H1 (cell line): Measurements from ENCODE around the gene CYP26C1. TPM values are rescaled to one million over a fixed set of nuclear protein-coding genes. Genes with fewer than 3 reads are reported as not detected.

Source experiments
- CTCF ChIA-PET: fragments of 300-600 bp; sonication (Branson Sonifier 250); formaldehyde crosslinking; loops from one replicate; lab custom pipeline; 2021; ENCODE audit not compliant: partially characterized antibody; lab: Charles Lee
- POLR2A ChIA-PET: fragments of 300-600 bp; sonication (Branson Sonifier 250); formaldehyde crosslinking; loops from one replicate; lab custom pipeline; 2021; ENCODE audit warnings: inconsistent platforms; ENCODE audit not compliant: partially characterized antibody; lab: Charles Lee
- DNase-seq, 2 experiments: peaks; one replicate each; pipeline versions ENCODE4 v3.0.0 to v3.0.0-alpha.2; 2010 to 2022; ENCODE audit warnings: low spot score in 2 of 2, low read depth in 1 of 2, mixed read lengths in 1 of 2
- FAIRE-seq: peaks from 2 replicates; lab custom pipeline; 2011; peaks lifted over from hg19 to GRCh38; lab: Jason Lieb, UNC
- H2AFZ ChIP-seq: 2 replicates; pipeline ENCODE4 v1.8.1; 2012; ENCODE audit warnings: low read length, inconsistent platforms
- H2AK5ac ChIP-seq: 2 replicates; pipeline ENCODE4 v1.6.1; 2013; ENCODE audit warnings: low read depth, low read length
- H2BK120ac ChIP-seq: replicated peaks from 2 replicates; pipeline ENCODE3; 2013; ENCODE audit warnings: low read depth, low read length, inconsistent platforms
- H2BK12ac ChIP-seq: 2 replicates; pipeline ENCODE4 v1.6.1; 2013; ENCODE audit warnings: low read depth, low read length
- H2BK15ac ChIP-seq: 2 replicates; pipeline ENCODE4 v1.6.1; 2013; ENCODE audit warnings: low read length
- H2BK20ac ChIP-seq: 2 replicates; pipeline ENCODE4 v1.6.1; 2013; ENCODE audit warnings: low read length
- H2BK5ac ChIP-seq: 2 replicates; pipeline ENCODE4 v1.6.1; 2013; ENCODE audit warnings: low read depth, low read length
- H3K14ac ChIP-seq: 2 replicates; pipeline ENCODE4 v1.6.1; 2013; ENCODE audit warnings: inconsistent platforms; ENCODE audit not compliant: insufficient read length
- H3K18ac ChIP-seq: 2 replicates; pipeline ENCODE4 v1.6.1; 2013; ENCODE audit warnings: low read length; ENCODE audit errors: extremely low read depth
- H3K23ac ChIP-seq: 2 replicates; pipeline ENCODE4 v1.6.1; 2013; ENCODE audit warnings: inconsistent platforms; ENCODE audit not compliant: insufficient read length
- H3K23me2 ChIP-seq: 2 replicates; pipeline ENCODE4 v1.6.1; 2013; ENCODE audit warnings: low read depth, low read length
- H3K27ac ChIP-seq: 2 replicates; pipeline ENCODE4 v1.6.1; 2011; ENCODE audit warnings: low read depth, low read length, inconsistent platforms
- H3K27me3 ChIP-seq, 4 experiments: replicated peaks in 1 of 4; 1 replicate in 1 of 4; 2 replicates in 3 of 4; pipeline versions ENCODE4 v1.6.1 to v1.8.1; 2011 to 2013; ENCODE audit warnings: low read length in 3 of 4, mild to moderate bottlenecking in 3 of 4, inconsistent platforms in 2 of 4, mixed read lengths in 2 of 4, moderate library complexity in 1 of 4; ENCODE audit not compliant: control insufficient read depth in 3 of 4, insufficient read depth in 3 of 4; ENCODE audit errors: extremely low read depth in 1 of 4
- H3K36me3 ChIP-seq, 4 experiments: 2 replicates each; pipeline versions ENCODE4 v1.6.1 to v1.8.1; 2011 to 2013; ENCODE audit warnings: mild to moderate bottlenecking in 4 of 4, low read length in 3 of 4, moderate library complexity in 2 of 4, control low read depth in 1 of 4, inconsistent platforms in 1 of 4; ENCODE audit not compliant: insufficient read depth in 4 of 4, control insufficient read depth in 2 of 4
- H3K4ac ChIP-seq: replicated peaks from 2 replicates; pipeline ENCODE3; 2013; ENCODE audit warnings: low read length, low read depth, mixed read lengths, inconsistent platforms; ENCODE audit not compliant: insufficient read length
- H3K4me1 ChIP-seq, 4 experiments: replicated peaks in 1 of 4; 1 replicate in 1 of 4; 2 replicates in 3 of 4; pipeline versions ENCODE4 v1.6.1 to v1.8.1; 2011 to 2013; ENCODE audit warnings: low read length in 3 of 4, inconsistent platforms in 2 of 4, mixed read lengths in 1 of 4; ENCODE audit not compliant: insufficient read depth in 4 of 4, control insufficient read depth in 3 of 4
- H3K4me2 ChIP-seq, 2 experiments: 2 replicates each; pipeline versions ENCODE4 v1.6.1 to v1.8.1; 2011 to 2013; ENCODE audit warnings: low read depth in 2 of 2, low read length in 2 of 2, control low read depth in 1 of 2, inconsistent platforms in 1 of 2, mild to moderate bottlenecking in 1 of 2; ENCODE audit not compliant: insufficient read depth in 1 of 2
- H3K4me3 ChIP-seq, 4 experiments: fragments of 200-600, 300-600 bp in 1 of 4; sonication (generic), shearing (Covaris generic), sonication (Bioruptor Twin) in 1 of 4; 2 replicates each; pipeline versions ENCODE4 v1.5.1 to v1.8.1; 2011 to 2016; ENCODE audit warnings: low read length in 4 of 4, low read depth in 3 of 4, control low read depth in 2 of 4, inconsistent platforms in 2 of 4, mild to moderate bottlenecking in 2 of 4, mixed read lengths in 1 of 4, moderate library complexity in 1 of 4; ENCODE audit not compliant: insufficient read depth in 2 of 4; ENCODE audit errors: extremely low read depth in 1 of 4
- H3K56ac ChIP-seq: replicated peaks from 2 replicates; pipeline ENCODE3; 2013; ENCODE audit warnings: low read depth, mild to moderate bottlenecking, mixed read lengths, low read length, inconsistent platforms; ENCODE audit not compliant: insufficient read length
- H3K79me1 ChIP-seq: 2 replicates; pipeline ENCODE4 v1.6.1; 2013; ENCODE audit warnings: low read depth, low read length, control low read depth
- H3K79me2 ChIP-seq, 2 experiments: 2 replicates each; pipeline versions ENCODE4 v1.6.1 to v1.8.1; 2012 to 2013; ENCODE audit warnings: low read length in 2 of 2, mild to moderate bottlenecking in 2 of 2, inconsistent platforms in 1 of 2; ENCODE audit not compliant: insufficient read depth in 2 of 2, control insufficient read depth in 1 of 2
- H3K9ac ChIP-seq, 4 experiments: replicated peaks in 1 of 4; 1 replicate in 1 of 4; 2 replicates in 3 of 4; pipeline versions ENCODE4 v1.6.1 to v1.8.1; 2011 to 2013; ENCODE audit warnings: low read depth in 3 of 4, low read length in 3 of 4, control low read depth in 2 of 4, mild to moderate bottlenecking in 2 of 4, moderate library complexity in 2 of 4, inconsistent platforms in 1 of 4; ENCODE audit errors: extremely low read depth in 1 of 4
- H3K9me3 ChIP-seq, 2 experiments: 2 replicates each; pipeline versions ENCODE4 v1.6.1 to v1.8.1; 2012 to 2013; ENCODE audit warnings: mild to moderate bottlenecking in 2 of 2, moderate library complexity in 2 of 2, control low read depth in 1 of 2, inconsistent platforms in 1 of 2, low read depth in 1 of 2, low read length in 1 of 2, mixed read lengths in 1 of 2; ENCODE audit not compliant: insufficient read depth in 2 of 2
- H4K20me1 ChIP-seq, 2 experiments: replicated peaks in 1 of 2; 2 replicates each; pipeline versions ENCODE3 to v1.8.1; 2011 to 2013; ENCODE audit warnings: inconsistent platforms in 2 of 2, low read length in 2 of 2, mild to moderate bottlenecking in 1 of 2; ENCODE audit not compliant: insufficient read depth in 2 of 2, control insufficient read depth in 1 of 2
- H4K5ac ChIP-seq: 2 replicates; pipeline ENCODE4 v1.6.1; 2013; ENCODE audit warnings: low read length, low read depth, mixed read lengths, inconsistent platforms; ENCODE audit not compliant: insufficient read length
- H4K8ac ChIP-seq: 2 replicates; pipeline ENCODE4 v1.8.0; 2013; ENCODE audit warnings: mild to moderate bottlenecking, moderate library complexity, low read length, inconsistent platforms; ENCODE audit not compliant: insufficient read depth; ENCODE audit errors: extremely low read depth
- H4K91ac ChIP-seq: replicated peaks from 2 replicates; pipeline ENCODE3; 2013; ENCODE audit warnings: low read length, mixed read lengths, inconsistent platforms; ENCODE audit not compliant: insufficient read length
- HDAC2 ChIP-seq, 2 experiments: fragments of 300-600 bp in 1 of 2; sonication (generic) in 1 of 2; IDR thresholded peaks; 2 replicates each; pipeline ENCODE4 v1.6.1; 2011 to 2012; ENCODE audit warnings: low read depth in 2 of 2, low read length in 2 of 2, mild to moderate bottlenecking in 2 of 2, moderate library complexity in 2 of 2, borderline replicate concordance in 1 of 2, inconsistent platforms in 1 of 2
- WGBS, 2 experiments: shearing (Covaris generic) in 1 of 2; methylation state at CpG; one replicate each; pipeline versions ENCODE4 v1.1.6 to v1.1.7; 2013 to 2015; ENCODE audit warnings: low lambda C conversion rate in 2 of 2, mixed read lengths in 2 of 2, inconsistent platforms in 1 of 2, low coverage in 1 of 2, missing lambda C conversion rate in 1 of 2; ENCODE audit not compliant: insufficient replicate concordance in 2 of 2, insufficient coverage in 1 of 2, insufficient read length in 1 of 2; ENCODE audit errors: extremely low coverage in 1 of 2, missing lambda C conversion rate in 1 of 2; 5-methylcytosine and 5-hydroxymethylcytosine counted together
- polyA plus RNA-seq, 7 experiments: library from polyadenylated mRNA; depleted of rRNA in 3 of 7; stranded (reverse) in 5 of 7; unstranded in 2 of 7; fragments of >200 nt in 5 of 7; fragments of 200-250 nt in 2 of 7; gene quantifications; 1 replicate in 5 of 7; 2 replicates in 1 of 7; 4 replicates in 1 of 7; pipeline versions ENCODE4 v1.2.1 to v1.2.3, GENCODE V29; 2011 to 2013; ENCODE audit warnings: missing spikeins in 2 of 7, mixed read lengths in 2 of 7
- total RNA-seq: library from RNA; stranded (reverse); fragmentation: NEBNext Ultra II Directional; extraction: Animal tissue kit (Norgen Biotek cat#: 25700); gene quantifications from 2 replicates; pipeline ENCODE4 v1.2.1, GENCODE V29; 2021

Gene CYP26C1
- total and polyA plus RNA-seq, 2 of the 8 experiments (the other 6 are each of a cell fraction or from before 2014, with no cell fraction given) = 0.12 to 0.28 TPM

GRCh38 chr10:93032105-93032808 lies 28.3 kb upstream of the CYP26C1 start:
- no peak overlapping the region for H2BK12ac ChIP-seq
- CTCF ChIA-PET = interaction anchor here (0.8 to 0.9 kb wide), 3 partner anchors 39 to 94 kb away, joined by 3 read pairs; no protein-coding TSS in a partner anchor
- no peak for TF ChIP-seq HDAC2 (IDR thresholded peaks at IDR 0.05; ENCODE audit: borderline replicate concordance in 1 of 2, low read depth in 2 of 2, low read length in 2 of 2)

More at GRCh38 chr10:93032105-93032808, 28.3 kb upstream of the CYP26C1 start:
- FAIRE-seq (no peak), DNase-seq (no peak)
- Histone ChIP-seq H3K4ac (no peak overlapping the region), H4K91ac (no peak overlapping the region), H3K27ac (no peak overlapping the region), H3K36me3 (no peaks in the 10 kb centered on the region), H3K23ac (no peak overlapping the region), H2BK20ac (no peak overlapping the region), H3K79me2 (no peaks in the 10 kb centered on the region), H3K4me2 (no peak overlapping the region), H2BK15ac (no peak overlapping the region), H4K5ac (no peak overlapping the region), H3K23me2 (no peaks in the 10 kb centered on the region), H3K18ac (no peak overlapping the region), H2BK5ac (no peak overlapping the region), H3K14ac (no peak overlapping the region), H3K56ac (no peak overlapping the region), H2BK120ac (no peak overlapping the region), H2AFZ (no peak overlapping the region), H3K9ac (no peak overlapping the region), H3K4me1 (peaks cover 0 to 8% (median 3%) of the 10 kb centered on the region in 4 experiments; a peak in 4 of 7 replicates), H3K79me1 (no peaks in the 10 kb centered on the region), H4K8ac (no peak overlapping the region), H3K27me3 (no peaks in the 10 kb centered on the region), H4K20me1 (no peaks in the 10 kb centered on the region), H3K4me3 (no peak overlapping the region), H3K9me3 (no peaks in the 10 kb centered on the region), H2AK5ac (no peak overlapping the region)
- POLR2A ChIA-PET = no interaction called here
- 95% methylated on average over 5 of the region's 5 CpGs; no CpG with 5 or more reads in 1 of the 2 experiments for WGBS, 2 experiments
